IPS DF 4.7 (cell line): ENCODE data around the gene KIAA0753.

ENCODE experiments used
- DNase-seq: peaks from one replicate; pipeline ENCODE4 v3.0.0-alpha.2; 2013; ENCODE audit warnings: low spot score; ENCODE audit errors: extremely low read depth

The KIAA0753 gene

GRCh38 chr17:6570731-6571451 lies 69.6 kb downstream of the KIAA0753 start:
- no peak for DNase-seq

GRCh38 chr17:6569370-6570285 lies 70.9 kb downstream of the KIAA0753 start:
- DNase-seq: no peak

GRCh38 chr17:6568184-6568758 lies 72.2 kb downstream of the KIAA0753 start:
- DNase-seq: no peak

- no peak for DNase-seq
Measured at GRCh38 chr17:6567528-6568183, 72.9 kb downstream of the KIAA0753 start.

- DNase-seq: no peak
Measured at GRCh38 chr17:6561446-6561845, 79.1 kb downstream of the KIAA0753 start.

- DNase-seq: no peak
Measured at GRCh38 chr17:6560496-6560895, 80.0 kb downstream of the KIAA0753 start.

- DNase-seq: no peak
Measured at GRCh38 chr17:6559753-6560215, 80.7 kb downstream of the KIAA0753 start.

- DNase-seq: no peak
Measured at GRCh38 chr17:6558932-6559752, 81.4 kb downstream of the KIAA0753 start.

- DNase-seq: no peak
Measured at GRCh38 chr17:6558276-6558675, 82.2 kb downstream of the KIAA0753 start.

- DNase-seq: no peak
Measured at GRCh38 chr17:6557040-6557438, 83.5 kb downstream of the KIAA0753 start.

GRCh38 chr17:6556121-6557039 lies 84.1 kb downstream of the KIAA0753 start, which contains the start of gene PITPNM3:
TSS of gene PITPNM3 (minus strand) at chr17:6556555. CDS start at chr17:6556406, 149 bp downstream.
- DNase-seq: no peak

- DNase-seq: no peak
Measured at GRCh38 chr17:6555331-6556120, 85.0 kb downstream of the KIAA0753 start.

GRCh38 chr17:6554871-6555330 lies 85.6 kb downstream of the KIAA0753 start:
- no peak for DNase-seq

- no peak for DNase-seq
Measured at GRCh38 chr17:6554342-6554741, 86.2 kb downstream of the KIAA0753 start.

- no peak for DNase-seq
Measured at GRCh38 chr17:6551869-6552531, 88.5 kb downstream of the KIAA0753 start.

- no peak for DNase-seq
Measured at GRCh38 chr17:6551356-6551755, 89.2 kb downstream of the KIAA0753 start.

GRCh38 chr17:6549384-6550036 lies 91.0 kb downstream of the KIAA0753 start:
- DNase-seq: no peak
